WTC11 (cell line): ENCODE data around the gene KHDC4. TPM values are rescaled to one million over a fixed set of nuclear protein-coding genes. Genes with fewer than 3 reads are reported as not detected.

Experiments
- ATAC-seq: fragments of 200-7000 bp; cut with Tn5 transposase; 2 replicates; pipeline ENCODE4 v1.10.0; 2021; ENCODE audit warnings: mild to moderate bottlenecking, moderate library complexity
- CTCF ChIA-PET: fragments of 300-600 bp; sonication (Branson Sonifier 250); formaldehyde crosslinking; loops from one replicate; lab custom pipeline; 2021; ENCODE audit warnings: antibody characterized with exemption; lab: Charles Lee
- POLR2A ChIA-PET: fragments of 350-600 bp; sonication (Branson Sonifier 250); formaldehyde crosslinking; loops from one replicate; lab custom pipeline; 2021; ENCODE audit warnings: antibody characterized with exemption; lab: Charles Lee
- DNase-seq: peaks from one replicate; pipeline ENCODE4 v3.0.0; 2021; ENCODE audit warnings: low spot score
- H3K27ac Mint-ChIP-seq: 2 replicates; pipeline ENCODE4 v1.8.0; 2021; ENCODE audit warnings: mixed read lengths
- H3K27me3 Mint-ChIP-seq: 2 replicates; pipeline ENCODE4 v1.8.0; 2021; ENCODE audit warnings: low read depth, mild to moderate bottlenecking, moderate library complexity, mixed read lengths
- H3K36me3 Mint-ChIP-seq: 2 replicates; pipeline ENCODE4 v1.8.0; 2021; ENCODE audit warnings: mixed read lengths
- H3K4me1 Mint-ChIP-seq: 2 replicates; pipeline ENCODE4 v1.8.0; 2022; ENCODE audit warnings: mixed read lengths
- H3K4me3 Mint-ChIP-seq: 2 replicates; pipeline ENCODE4 v1.8.0; 2021; ENCODE audit warnings: mild to moderate bottlenecking, moderate library complexity, mixed read lengths
- H3K9me3 Mint-ChIP-seq: 2 replicates; pipeline ENCODE4 v1.8.0; 2021; ENCODE audit warnings: mixed read lengths
- ATF1 ChIP-seq: sonication (generic); formaldehyde crosslinking; IDR thresholded peaks from 2 replicates; pipeline ENCODE4 v1.8.1; 2023; ENCODE audit warnings: mild to moderate bottlenecking, moderate library complexity, missing genetic modification reagents
- CREB1 ChIP-seq: sonication (generic); formaldehyde crosslinking; IDR thresholded peaks from 2 replicates; pipeline ENCODE4 v1.8.0; 2023; ENCODE audit warnings: mild to moderate bottlenecking, missing genetic modification reagents
- ESRRA ChIP-seq: sonication (generic); formaldehyde crosslinking; IDR thresholded peaks from 2 replicates; pipeline ENCODE4 v1.8.1; 2022; ENCODE audit warnings: mild to moderate bottlenecking, missing genetic modification reagents, borderline replicate concordance
- FOXK1 ChIP-seq: sonication (generic); formaldehyde crosslinking; IDR thresholded peaks from 2 replicates; pipeline ENCODE4 v1.8.0; 2022; ENCODE audit warnings: mild to moderate bottlenecking, moderate library complexity, missing genetic modification reagents
- GTF2I ChIP-seq: fragments of 250-450 bp; sonication (Bioruptor Pico); conservative IDR thresholded peaks from 2 replicates; pipeline ENCODE4 v1.4.0; 2021; ENCODE audit warnings: mild to moderate bottlenecking
- JUN ChIP-seq: sonication (generic); formaldehyde crosslinking; IDR thresholded peaks from 2 replicates; pipeline ENCODE4 v1.8.0; 2023; ENCODE audit warnings: mild to moderate bottlenecking, missing genetic modification reagents
- KAT7 ChIP-seq: sonication (generic); formaldehyde crosslinking; IDR thresholded peaks from 2 replicates; pipeline ENCODE4 v1.8.1; 2023; ENCODE audit warnings: missing genetic modification reagents, mild to moderate bottlenecking, borderline replicate concordance
- MXD4 ChIP-seq: fragments of 250-450 bp; sonication (Bioruptor Pico); IDR thresholded peaks from 2 replicates; pipeline ENCODE4 v1.8.0; 2021; ENCODE audit warnings: mild to moderate bottlenecking, moderate library complexity, borderline replicate concordance
- NFE2L1 ChIP-seq: sonication (generic); formaldehyde crosslinking; IDR thresholded peaks from 2 replicates; pipeline ENCODE4 v1.8.1; 2023; ENCODE audit warnings: missing genetic modification reagents
- RORB ChIP-seq: fragments of 250-450 bp; sonication (Bioruptor Pico); IDR thresholded peaks from 2 replicates; pipeline ENCODE4 v1.9.0; 2021; ENCODE audit warnings: mild to moderate bottlenecking
- SOX15 ChIP-seq: fragments of 250-450 bp; sonication (Bioruptor Pico); IDR thresholded peaks from 2 replicates; pipeline ENCODE4 v1.9.0; 2021; ENCODE audit warnings: mild to moderate bottlenecking
- ZNF317 ChIP-seq: sonication (generic); formaldehyde crosslinking; IDR thresholded peaks from 2 replicates; pipeline ENCODE4 v1.8.1; 2023; ENCODE audit warnings: low read depth, mild to moderate bottlenecking, moderate library complexity, missing genetic modification reagents, borderline replicate concordance
- total RNA-seq: library from RNA; stranded (reverse); gene quantifications from 3 replicates; pipeline ENCODE4 v1.2.3, GENCODE V29; 2021
- TF ChIP-seq, protein P1 (sequence below): sonication (generic); formaldehyde crosslinking; IDR thresholded peaks from 2 replicates; pipeline ENCODE4 v1.8.1; 2022; ENCODE audit warnings: low read depth, mild to moderate bottlenecking, moderate library complexity, missing genetic modification reagents, borderline replicate concordance
- TF ChIP-seq, protein P2 (sequence below): sonication (generic); formaldehyde crosslinking; IDR thresholded peaks from 2 replicates; pipeline ENCODE4 v1.8.0; 2022; ENCODE audit warnings: mild to moderate bottlenecking, missing genetic modification reagents
- TF ChIP-seq, protein P3 (sequence below): fragments of 250-450 bp; sonication (Bioruptor Pico); IDR thresholded peaks from 2 replicates; pipeline ENCODE4 v1.9.0; 2021; ENCODE audit warnings: mild to moderate bottlenecking
- TF ChIP-seq, protein P4 (sequence below): sonication (generic); formaldehyde crosslinking; IDR thresholded peaks from 2 replicates; pipeline ENCODE4 v1.8.1; 2022; ENCODE audit warnings: low read depth, missing genetic modification reagents, borderline replicate concordance
- TF ChIP-seq, protein P5 (sequence below): sonication (generic); formaldehyde crosslinking; IDR thresholded peaks from 2 replicates; pipeline ENCODE4 v1.8.1; 2022; ENCODE audit warnings: mild to moderate bottlenecking, missing genetic modification reagents, moderate library complexity, borderline replicate concordance
- TF ChIP-seq, protein P6 (sequence below): sonication (generic); formaldehyde crosslinking; IDR thresholded peaks from 2 replicates; pipeline ENCODE4 v1.8.0; 2022; ENCODE audit warnings: mild to moderate bottlenecking, missing genetic modification reagents
- TF ChIP-seq, protein P7 (sequence below): fragments of 250-450 bp; sonication (Bioruptor Pico); IDR thresholded peaks from 2 replicates; pipeline ENCODE4 v1.9.0; 2021; ENCODE audit warnings: moderate library complexity, mild to moderate bottlenecking, inconsistent platforms, borderline replicate concordance
- TF ChIP-seq, protein P8 (sequence below): sonication (generic); formaldehyde crosslinking; conservative IDR thresholded peaks from 2 replicates; pipeline ENCODE4 v1.8.1; 2023; ENCODE audit warnings: mild to moderate bottlenecking, low read depth, missing genetic modification reagents, moderate library complexity

Gene KHDC4
- total RNA-seq, 1 experiment from 2014 or later = 64.4 TPM

DNA sequence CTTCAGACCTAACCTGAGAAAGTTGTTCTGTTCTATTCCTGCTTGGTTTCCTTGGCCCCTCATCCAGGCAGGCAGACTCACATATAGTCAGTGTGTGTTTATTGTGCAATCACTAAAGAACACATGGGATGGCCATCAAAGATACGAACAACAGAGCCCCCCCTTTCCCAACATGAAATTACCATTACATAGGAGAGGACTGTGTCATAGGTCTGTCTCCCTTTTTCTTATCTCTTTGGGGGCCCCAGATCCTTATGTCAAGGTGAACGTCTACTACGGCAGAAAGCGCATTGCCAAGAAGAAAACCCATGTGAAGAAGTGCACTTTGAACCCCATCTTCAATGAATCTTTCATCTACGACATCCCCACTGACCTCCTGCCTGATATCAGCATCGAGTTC is 53.3 kb downstream of the KHDC4 start:
- no peak for DNase-seq
- ChIA-PET POLR2A (no interaction called here), CTCF (no interaction called here)
- TF ChIP-seq JUN (CRISPR knock-in tag) = no peak
- TF ChIP-seq, protein P1, sequence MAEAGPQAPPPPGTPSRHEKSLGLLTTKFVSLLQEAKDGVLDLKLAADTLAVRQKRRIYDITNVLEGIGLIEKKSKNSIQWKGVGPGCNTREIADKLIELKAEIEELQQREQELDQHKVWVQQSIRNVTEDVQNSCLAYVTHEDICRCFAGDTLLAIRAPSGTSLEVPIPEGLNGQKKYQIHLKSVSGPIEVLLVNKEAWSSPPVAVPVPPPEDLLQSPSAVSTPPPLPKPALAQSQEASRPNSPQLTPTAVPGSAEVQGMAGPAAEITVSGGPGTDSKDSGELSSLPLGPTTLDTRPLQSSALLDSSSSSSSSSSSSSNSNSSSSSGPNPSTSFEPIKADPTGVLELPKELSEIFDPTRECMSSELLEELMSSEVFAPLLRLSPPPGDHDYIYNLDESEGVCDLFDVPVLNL = no peak
- no peak for TF ChIP-seq FOXK1 (CRISPR knock-in tag)
- no peak for TF ChIP-seq ZNF317 (CRISPR knock-in tag)
- TF ChIP-seq, protein P2, sequence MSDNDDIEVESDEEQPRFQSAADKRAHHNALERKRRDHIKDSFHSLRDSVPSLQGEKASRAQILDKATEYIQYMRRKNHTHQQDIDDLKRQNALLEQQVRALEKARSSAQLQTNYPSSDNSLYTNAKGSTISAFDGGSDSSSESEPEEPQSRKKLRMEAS (CRISPR knock-in tag) = no peak
- TF ChIP-seq, protein P3, sequence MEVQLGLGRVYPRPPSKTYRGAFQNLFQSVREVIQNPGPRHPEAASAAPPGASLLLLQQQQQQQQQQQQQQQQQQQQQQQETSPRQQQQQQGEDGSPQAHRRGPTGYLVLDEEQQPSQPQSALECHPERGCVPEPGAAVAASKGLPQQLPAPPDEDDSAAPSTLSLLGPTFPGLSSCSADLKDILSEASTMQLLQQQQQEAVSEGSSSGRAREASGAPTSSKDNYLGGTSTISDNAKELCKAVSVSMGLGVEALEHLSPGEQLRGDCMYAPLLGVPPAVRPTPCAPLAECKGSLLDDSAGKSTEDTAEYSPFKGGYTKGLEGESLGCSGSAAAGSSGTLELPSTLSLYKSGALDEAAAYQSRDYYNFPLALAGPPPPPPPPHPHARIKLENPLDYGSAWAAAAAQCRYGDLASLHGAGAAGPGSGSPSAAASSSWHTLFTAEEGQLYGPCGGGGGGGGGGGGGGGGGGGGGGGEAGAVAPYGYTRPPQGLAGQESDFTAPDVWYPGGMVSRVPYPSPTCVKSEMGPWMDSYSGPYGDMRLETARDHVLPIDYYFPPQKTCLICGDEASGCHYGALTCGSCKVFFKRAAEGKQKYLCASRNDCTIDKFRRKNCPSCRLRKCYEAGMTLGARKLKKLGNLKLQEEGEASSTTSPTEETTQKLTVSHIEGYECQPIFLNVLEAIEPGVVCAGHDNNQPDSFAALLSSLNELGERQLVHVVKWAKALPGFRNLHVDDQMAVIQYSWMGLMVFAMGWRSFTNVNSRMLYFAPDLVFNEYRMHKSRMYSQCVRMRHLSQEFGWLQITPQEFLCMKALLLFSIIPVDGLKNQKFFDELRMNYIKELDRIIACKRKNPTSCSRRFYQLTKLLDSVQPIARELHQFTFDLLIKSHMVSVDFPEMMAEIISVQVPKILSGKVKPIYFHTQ (CRISPR knock-in tag) = no peak
- no peak for TF ChIP-seq ESRRA (CRISPR knock-in tag)
- TF ChIP-seq, protein P4, sequence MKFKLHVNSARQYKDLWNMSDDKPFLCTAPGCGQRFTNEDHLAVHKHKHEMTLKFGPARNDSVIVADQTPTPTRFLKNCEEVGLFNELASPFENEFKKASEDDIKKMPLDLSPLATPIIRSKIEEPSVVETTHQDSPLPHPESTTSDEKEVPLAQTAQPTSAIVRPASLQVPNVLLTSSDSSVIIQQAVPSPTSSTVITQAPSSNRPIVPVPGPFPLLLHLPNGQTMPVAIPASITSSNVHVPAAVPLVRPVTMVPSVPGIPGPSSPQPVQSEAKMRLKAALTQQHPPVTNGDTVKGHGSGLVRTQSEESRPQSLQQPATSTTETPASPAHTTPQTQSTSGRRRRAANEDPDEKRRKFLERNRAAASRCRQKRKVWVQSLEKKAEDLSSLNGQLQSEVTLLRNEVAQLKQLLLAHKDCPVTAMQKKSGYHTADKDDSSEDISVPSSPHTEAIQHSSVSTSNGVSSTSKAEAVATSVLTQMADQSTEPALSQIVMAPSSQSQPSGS = no peak
- TF ChIP-seq MXD4 = no peak
- TF ChIP-seq, protein P5, sequence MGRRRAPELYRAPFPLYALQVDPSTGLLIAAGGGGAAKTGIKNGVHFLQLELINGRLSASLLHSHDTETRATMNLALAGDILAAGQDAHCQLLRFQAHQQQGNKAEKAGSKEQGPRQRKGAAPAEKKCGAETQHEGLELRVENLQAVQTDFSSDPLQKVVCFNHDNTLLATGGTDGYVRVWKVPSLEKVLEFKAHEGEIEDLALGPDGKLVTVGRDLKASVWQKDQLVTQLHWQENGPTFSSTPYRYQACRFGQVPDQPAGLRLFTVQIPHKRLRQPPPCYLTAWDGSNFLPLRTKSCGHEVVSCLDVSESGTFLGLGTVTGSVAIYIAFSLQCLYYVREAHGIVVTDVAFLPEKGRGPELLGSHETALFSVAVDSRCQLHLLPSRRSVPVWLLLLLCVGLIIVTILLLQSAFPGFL = no peak
- no peak for TF ChIP-seq NFE2L1 (CRISPR knock-in tag)
- TF ChIP-seq, protein P6, sequence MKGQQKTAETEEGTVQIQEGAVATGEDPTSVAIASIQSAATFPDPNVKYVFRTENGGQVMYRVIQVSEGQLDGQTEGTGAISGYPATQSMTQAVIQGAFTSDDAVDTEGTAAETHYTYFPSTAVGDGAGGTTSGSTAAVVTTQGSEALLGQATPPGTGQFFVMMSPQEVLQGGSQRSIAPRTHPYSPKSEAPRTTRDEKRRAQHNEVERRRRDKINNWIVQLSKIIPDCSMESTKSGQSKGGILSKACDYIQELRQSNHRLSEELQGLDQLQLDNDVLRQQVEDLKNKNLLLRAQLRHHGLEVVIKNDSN = no peak
- TF ChIP-seq, protein P7, sequence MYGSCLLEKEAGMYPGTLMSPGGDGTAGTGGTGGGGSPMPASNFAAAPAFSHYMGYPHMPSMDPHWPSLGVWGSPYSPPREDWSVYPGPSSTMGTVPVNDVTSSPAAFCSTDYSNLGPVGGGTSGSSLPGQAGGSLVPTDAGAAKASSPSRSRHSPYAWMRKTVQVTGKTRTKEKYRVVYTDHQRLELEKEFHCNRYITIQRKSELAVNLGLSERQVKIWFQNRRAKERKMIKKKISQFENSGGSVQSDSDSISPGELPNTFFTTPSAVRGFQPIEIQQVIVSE (CRISPR knock-in tag) = no peak
- TF ChIP-seq, protein P8, sequence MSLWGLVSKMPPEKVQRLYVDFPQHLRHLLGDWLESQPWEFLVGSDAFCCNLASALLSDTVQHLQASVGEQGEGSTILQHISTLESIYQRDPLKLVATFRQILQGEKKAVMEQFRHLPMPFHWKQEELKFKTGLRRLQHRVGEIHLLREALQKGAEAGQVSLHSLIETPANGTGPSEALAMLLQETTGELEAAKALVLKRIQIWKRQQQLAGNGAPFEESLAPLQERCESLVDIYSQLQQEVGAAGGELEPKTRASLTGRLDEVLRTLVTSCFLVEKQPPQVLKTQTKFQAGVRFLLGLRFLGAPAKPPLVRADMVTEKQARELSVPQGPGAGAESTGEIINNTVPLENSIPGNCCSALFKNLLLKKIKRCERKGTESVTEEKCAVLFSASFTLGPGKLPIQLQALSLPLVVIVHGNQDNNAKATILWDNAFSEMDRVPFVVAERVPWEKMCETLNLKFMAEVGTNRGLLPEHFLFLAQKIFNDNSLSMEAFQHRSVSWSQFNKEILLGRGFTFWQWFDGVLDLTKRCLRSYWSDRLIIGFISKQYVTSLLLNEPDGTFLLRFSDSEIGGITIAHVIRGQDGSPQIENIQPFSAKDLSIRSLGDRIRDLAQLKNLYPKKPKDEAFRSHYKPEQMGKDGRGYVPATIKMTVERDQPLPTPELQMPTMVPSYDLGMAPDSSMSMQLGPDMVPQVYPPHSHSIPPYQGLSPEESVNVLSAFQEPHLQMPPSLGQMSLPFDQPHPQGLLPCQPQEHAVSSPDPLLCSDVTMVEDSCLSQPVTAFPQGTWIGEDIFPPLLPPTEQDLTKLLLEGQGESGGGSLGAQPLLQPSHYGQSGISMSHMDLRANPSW (CRISPR knock-in tag) = no peak
- no peak for TF ChIP-seq SOX15
- TF ChIP-seq KAT7 (CRISPR knock-in tag) = no peak
- no peak for TF ChIP-seq GTF2I
- no peak for TF ChIP-seq ATF1 (CRISPR knock-in tag)
- TF ChIP-seq RORB (CRISPR knock-in tag) = no peak
- no peak for TF ChIP-seq CREB1 (CRISPR knock-in tag)
- no peak overlapping the region for H3K4me3 Mint-ChIP-seq
- 0 out of 2 replicates have a peak, but pooled peaks cover 5% of the 10 kb centered on the region for H3K4me1 Mint-ChIP-seq
- no peaks in the 10 kb centered on the region for H3K36me3 Mint-ChIP-seq
- H3K27me3 Mint-ChIP-seq = no peaks in the 10 kb centered on the region
- no peak overlapping the region; the same call in 1 of the 2 replicates for H3K27ac Mint-ChIP-seq
- H3K9me3 Mint-ChIP-seq = no peaks in the 10 kb centered on the region
- ATAC-seq = no peak
